ENCODE measurements around the gene CIROP. TPM values are rescaled to one million over a fixed set of nuclear protein-coding genes. Genes with fewer than 3 reads are reported as not detected.

CIROP gene
- total and polyA plus RNA-seq, 4 donors, result not detected

GRCh38 chr14:23117371-23118020 lies 12.7 kb upstream of the CIROP start:
- Histone ChIP-seq H3K4me3 (ENCODE audit: low read depth in 1 of 3, low read length in 3 of 3) (no peak overlapping the region), H3K27me3 (ENCODE audit: control insufficient read depth in 4 of 4, insufficient read depth in 4 of 4, low read length in 3 of 4) (no peaks in the 10 kb centered on the region), H3K9me3 (ENCODE audit: control insufficient read depth in 4 of 4, low read length in 3 of 4) (no peaks in the 10 kb centered on the region), H3K9ac (ENCODE audit: low read depth in 1 of 2, low read length in 2 of 2) (no peak overlapping the region), H3K4me1 (ENCODE audit: control insufficient read depth in 4 of 4, insufficient read depth in 4 of 4, low read length in 3 of 4) (peaks cover 0 to 5% (median 2%) of the 10 kb centered on the region in 4 donors), H3K36me3 (ENCODE audit: control insufficient read depth in 4 of 4, insufficient read depth in 3 of 4, low read depth in 1 of 4, low read length in 3 of 4) (no peaks in the 10 kb centered on the region), H3K27ac (ENCODE audit: low read depth in 1 of 2, low read length in 2 of 2) (no peak overlapping the region)
- no peak for TF ChIP-seq NR2F2 (IDR thresholded peaks at IDR 0.05)
- TF ChIP-seq MAX (IDR thresholded peaks at IDR 0.05), result no peak
- no peak for TF ChIP-seq ZBTB33 (IDR thresholded peaks at IDR 0.05)
- TF ChIP-seq CTCF (IDR thresholded peaks at IDR 0.05; ENCODE audit: low read depth, low read length, missing input control), result no peak
- TF ChIP-seq REST (IDR thresholded peaks at IDR 0.05), result no peak
- TF ChIP-seq TAF1 (conservative IDR thresholded peaks at IDR 0.05), result no peak
- no peak for TF ChIP-seq FOXA2 (IDR thresholded peaks at IDR 0.05)
- TF ChIP-seq ATF3 (IDR thresholded peaks at IDR 0.05), result no peak
- no peak for TF ChIP-seq SP1 (IDR thresholded peaks at IDR 0.05)
- no peak for TF ChIP-seq GABPA (IDR thresholded peaks at IDR 0.05 in 1 of 2, conservative IDR thresholded peaks at IDR 0.05 in 1 of 2)
- TF ChIP-seq HNF4A (conservative IDR thresholded peaks at IDR 0.05), result no peak
- WGBS, result 86% methylated on average over 32 of the region's 32 CpGs
- no peak for DNase-seq (ENCODE audit: low spot score)

GRCh38 chr14:23115918-23116317 lies 11.1 kb upstream of the CIROP start:
- H3K9ac ChIP-seq (ENCODE audit: low read depth in 1 of 2, low read length in 2 of 2), result no peak overlapping the region
- no peaks in the 10 kb centered on the region for H3K36me3 ChIP-seq (ENCODE audit: control insufficient read depth in 4 of 4, insufficient read depth in 3 of 4, low read depth in 1 of 4, low read length in 3 of 4)
- H3K4me3 ChIP-seq (ENCODE audit: low read depth in 1 of 3, low read length in 3 of 3), result no peak overlapping the region
- no peak for DNase-seq (ENCODE audit: low spot score)
- 74% methylated on average over 5 of the region's 5 CpGs for WGBS
- no peaks in the 10 kb centered on the region for H3K27me3 ChIP-seq (ENCODE audit: control insufficient read depth in 4 of 4, insufficient read depth in 4 of 4, low read length in 3 of 4)
- peaks cover 0 to under 1% (median 0%) of the 10 kb centered on the region in 4 donors for H3K4me1 ChIP-seq (ENCODE audit: control insufficient read depth in 4 of 4, insufficient read depth in 4 of 4, low read length in 3 of 4)
- no peak overlapping the region for H3K27ac ChIP-seq (ENCODE audit: low read depth in 1 of 2, low read length in 2 of 2)
- no peaks in the 10 kb centered on the region for H3K9me3 ChIP-seq (ENCODE audit: control insufficient read depth in 4 of 4, low read length in 3 of 4)
- no peak for TF ChIP-seq TAF1 (conservative IDR thresholded peaks at IDR 0.05)
- TF ChIP-seq MAX (IDR thresholded peaks at IDR 0.05), result no peak
- no peak for TF ChIP-seq ZBTB33 (IDR thresholded peaks at IDR 0.05)
- TF ChIP-seq RXRA (IDR thresholded peaks at IDR 0.05), result no peak
- TF ChIP-seq REST (IDR thresholded peaks at IDR 0.05), result no peak
- no peak for TF ChIP-seq HNF4G (IDR thresholded peaks at IDR 0.05)
- TF ChIP-seq NR2F2 (IDR thresholded peaks at IDR 0.05), result no peak
- no peak for TF ChIP-seq YY1 (IDR thresholded peaks at IDR 0.05)
- TF ChIP-seq RAD21 (IDR thresholded peaks at IDR 0.05), result no peak
- no peak for TF ChIP-seq FOXA2 (IDR thresholded peaks at IDR 0.05)
- no peak for TF ChIP-seq ATF3 (IDR thresholded peaks at IDR 0.05)
- TF ChIP-seq JUND (IDR thresholded peaks at IDR 0.05), result no peak
